MCF 10A (cell line): ENCODE results near the gene CCDC160. TPM values are rescaled to one million over a fixed set of nuclear protein-coding genes. Genes with fewer than 3 reads are reported as not detected.
"Not testable (repeated sequence)": the region's sequence is repeated elsewhere in the genome, so short reads cannot be mapped to it uniquely, and the experiment has no call there.

Source experiments
- BruUV-seq: library from RNA; stranded (reverse); fragments of 400-500 nt; replicated peaks from 2 replicates; lab custom pipeline; 2021; lab: Mats Ljungman, UMichigan
- CTCF ChIA-PET: fragments of 300-600 bp; sonication (Branson Sonifier 250); formaldehyde crosslinking; extraction: SDS; loops from one replicate; lab custom pipeline; 2021; ENCODE audit warnings: antibody characterized with exemption, inconsistent platforms; lab: Yijun Ruan, JAX
- POLR2A ChIA-PET: fragments of 300-600, 350-650 bp; sonication (Branson Sonifier 250); formaldehyde crosslinking; extraction: SDS; loops from one replicate; lab custom pipeline; 2020; ENCODE audit warnings: antibody characterized with exemption, inconsistent platforms; lab: Yijun Ruan, JAX
- DNase-seq: peaks from one replicate; pipeline ENCODE4 v3.0.0-alpha.2; 2018; ENCODE audit not compliant: unreplicated experiment
- H3K27ac Mint-ChIP-seq: one replicate; pipeline ENCODE4 v1.8.0; 2022; ENCODE audit warnings: mild to moderate bottlenecking, low read depth, mixed read lengths; ENCODE audit not compliant: unreplicated experiment
- H3K27me3 Mint-ChIP-seq: one replicate; pipeline ENCODE4 v1.8.0; 2022; ENCODE audit warnings: mixed read lengths; ENCODE audit not compliant: insufficient read depth, unreplicated experiment
- H3K36me3 Mint-ChIP-seq: one replicate; pipeline ENCODE4 v1.8.0; 2022; ENCODE audit warnings: mild to moderate bottlenecking, moderate library complexity, mixed read lengths; ENCODE audit not compliant: insufficient read depth, unreplicated experiment
- H3K4me1 Mint-ChIP-seq: one replicate; pipeline ENCODE4 v1.8.0; 2022; ENCODE audit warnings: mixed read lengths; ENCODE audit not compliant: insufficient read depth, unreplicated experiment
- H3K4me3 Mint-ChIP-seq: one replicate; pipeline ENCODE4 v1.8.0; 2022; ENCODE audit warnings: mild to moderate bottlenecking, moderate library complexity, mixed read lengths; ENCODE audit not compliant: unreplicated experiment
- H3K9me3 Mint-ChIP-seq: one replicate; pipeline ENCODE4 v1.8.0; 2022; ENCODE audit warnings: mixed read lengths; ENCODE audit not compliant: unreplicated experiment
- CTCF ChIP-seq: fragments of 200-600 bp; IDR thresholded peaks from one replicate; pipeline ENCODE4 v1.8.0; 2022; ENCODE audit warnings: antibody characterized with exemption, mild to moderate bottlenecking; ENCODE audit not compliant: unreplicated experiment
- intact Hi-C: fragments of 100-400 bp; cut with micrococcal nuclease; formaldehyde crosslinking; loops from 2 replicates; pipeline ENCODE4 v1.14.1; 2022
- total RNA-seq: library from RNA; stranded (reverse); gene quantifications from 2 replicates; pipeline ENCODE4 v1.2.3, GENCODE V29; 2022

Gene CCDC160
- total RNA-seq, 1 experiment from 2014 or later: not detected

GRCh38 chrX:134254511-134254910 is 17.5 kb downstream of the CCDC160 start:
- no peaks in the 10 kb centered on the region for H3K36me3 Mint-ChIP-seq
- no peaks in the 10 kb centered on the region for H3K9me3 Mint-ChIP-seq
- BruUV-seq: no TSS peak
- DNase-seq: no peak
- H3K27ac Mint-ChIP-seq: no peak overlapping the region
- no peak overlapping the region for H3K4me3 Mint-ChIP-seq
- no peak for TF ChIP-seq CTCF
- intact Hi-C loops: no loop called here
- H3K27me3 Mint-ChIP-seq: peaks cover 59% of the 10 kb centered on the region
- POLR2A ChIA-PET: interaction anchor here (0.6 kb wide), 1 partner anchor 10 kb away, joined by 3 read pairs; no protein-coding TSS in a partner anchor
- CTCF ChIA-PET: interaction anchor here (0.6 to 1.9 kb wide), 4 partner anchors 10 to 327 kb away, joined by 3 to 6 read pairs (median 4); no protein-coding TSS in a partner anchor
- H3K4me1 Mint-ChIP-seq: no peaks in the 10 kb centered on the region

- ChIA-PET POLR2A (no interaction called here), CTCF (no interaction called here)
- no TSS peak for BruUV-seq
- Mint-ChIP-seq H3K4me1 (no peaks in the 10 kb centered on the region), H3K4me3 (no peak overlapping the region), H3K27ac (no peak overlapping the region), H3K27me3 (peaks cover 60% of the 10 kb centered on the region), H3K9me3 (no peaks in the 10 kb centered on the region), H3K36me3 (no peaks in the 10 kb centered on the region)
- no peak for TF ChIP-seq CTCF
- intact Hi-C loops: no loop called here
- no peak for DNase-seq
Measured at GRCh38 chrX:134255555-134255954, 18.6 kb downstream of the CCDC160 start.

- no peak overlapping the region for H3K4me3 Mint-ChIP-seq
- intact Hi-C loops: no loop called here
- POLR2A ChIA-PET: no interaction called here
- no peaks in the 10 kb centered on the region for H3K36me3 Mint-ChIP-seq
- no peaks in the 10 kb centered on the region for H3K4me1 Mint-ChIP-seq
- no peak overlapping the region for H3K27ac Mint-ChIP-seq
- DNase-seq: no peak
- CTCF ChIA-PET: interaction anchor here (0.6 to 1.2 kb wide), 3 partner anchors 21 to 357 kb away, joined by 3 to 5 read pairs (median 4); no protein-coding TSS in a partner anchor
- no peaks in the 10 kb centered on the region for H3K9me3 Mint-ChIP-seq
- no TSS peak for BruUV-seq
- H3K27me3 Mint-ChIP-seq: peaks cover 59% of the 10 kb centered on the region
- no peak for TF ChIP-seq CTCF
Measured at GRCh38 chrX:134256684-134257083, 19.7 kb downstream of the CCDC160 start.

GRCh38 chrX:134258202-134258601 is 21.2 kb downstream of the CCDC160 start:
- no peaks in the 10 kb centered on the region for H3K36me3 Mint-ChIP-seq
- TF ChIP-seq CTCF: no peak
- DNase-seq: no peak
- POLR2A ChIA-PET: no interaction called here
- no peak overlapping the region for H3K27ac Mint-ChIP-seq
- H3K4me1 Mint-ChIP-seq: no peaks in the 10 kb centered on the region
- CTCF ChIA-PET: interaction anchor here (1.0 kb wide), 1 partner anchor 12 kb away, joined by 3 read pairs; no protein-coding TSS in a partner anchor
- no TSS peak for BruUV-seq
- H3K9me3 Mint-ChIP-seq: no peaks in the 10 kb centered on the region
- intact Hi-C loops: no loop called here
- no peak overlapping the region for H3K4me3 Mint-ChIP-seq
- H3K27me3 Mint-ChIP-seq: peaks cover 55% of the 10 kb centered on the region

- intact Hi-C loops, CTCF ChIA-PET, H3K4me1 Mint-ChIP-seq, DNase-seq, H3K27me3 Mint-ChIP-seq, BruUV-seq, H3K4me3 Mint-ChIP-seq, POLR2A ChIA-PET, H3K36me3 Mint-ChIP-seq, H3K27ac Mint-ChIP-seq, H3K9me3 Mint-ChIP-seq: not testable (repeated sequence)
Measured at GRCh38 chrX:134285934-134286333, 49.0 kb downstream of the CCDC160 start.
